NCI-H69 (cell line): ENCODE measurements around the gene MBNL2.

Experiments
- DNase-seq: peaks from one replicate; lab custom pipeline; 2025; lab: John Stamatoyannopoulos, UW

Gene MBNL2

DNA sequence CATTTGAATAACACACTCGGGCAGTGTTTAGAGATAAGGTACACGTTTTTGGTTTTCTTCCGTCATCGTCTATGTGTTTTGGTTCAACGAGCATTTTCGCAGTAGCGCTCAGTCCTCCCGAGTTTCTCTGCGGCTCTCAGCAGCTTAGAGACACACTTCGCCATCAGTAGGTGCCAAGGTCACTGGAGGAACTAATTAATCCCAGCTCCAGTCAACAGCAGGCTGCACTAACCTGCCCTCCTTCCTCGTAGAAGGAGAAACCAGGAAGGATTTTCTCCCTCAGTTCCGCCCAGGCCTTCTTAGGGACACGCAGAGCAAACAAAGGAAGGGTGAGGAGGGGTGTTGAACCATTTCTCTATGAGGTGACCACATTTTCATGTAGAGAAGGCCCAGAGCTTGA, 12.6 kb downstream of the MBNL2 start:
- DNase-seq, result no peak

DNA sequence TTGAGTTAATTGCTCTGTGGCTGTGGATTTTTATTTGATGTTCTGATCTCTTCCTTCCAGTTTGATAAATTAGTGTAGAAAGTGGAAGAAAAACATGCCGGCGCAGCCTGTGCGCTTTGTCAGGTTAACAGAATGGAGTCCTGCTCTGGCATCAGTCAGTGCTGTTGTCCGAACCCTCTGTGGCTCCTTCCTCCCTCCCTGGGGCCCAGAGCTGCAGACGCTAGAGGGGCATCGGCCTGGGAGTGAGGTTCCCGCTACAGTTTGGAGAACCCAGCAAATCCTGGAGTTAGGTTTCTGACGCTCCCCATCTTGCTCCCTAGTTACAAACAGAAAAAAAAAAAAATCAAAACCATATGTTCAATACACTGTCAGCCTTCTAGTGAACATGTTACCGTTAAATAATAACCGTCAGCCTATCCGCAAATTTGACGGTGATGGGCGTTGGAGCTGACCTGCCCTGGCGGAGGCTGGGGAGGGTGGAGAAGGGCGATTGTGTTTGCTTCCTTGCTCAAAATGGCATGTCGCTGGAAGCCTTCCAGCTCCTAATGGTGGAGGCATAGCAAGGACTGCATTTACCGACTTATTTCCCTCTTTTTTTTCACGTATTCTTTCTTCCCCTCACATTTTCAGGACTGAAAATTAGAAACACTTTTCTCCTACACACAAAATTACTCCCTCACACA, 13.6 kb downstream of the MBNL2 start:
- DNase-seq, result peak; percentile 54

DNA sequence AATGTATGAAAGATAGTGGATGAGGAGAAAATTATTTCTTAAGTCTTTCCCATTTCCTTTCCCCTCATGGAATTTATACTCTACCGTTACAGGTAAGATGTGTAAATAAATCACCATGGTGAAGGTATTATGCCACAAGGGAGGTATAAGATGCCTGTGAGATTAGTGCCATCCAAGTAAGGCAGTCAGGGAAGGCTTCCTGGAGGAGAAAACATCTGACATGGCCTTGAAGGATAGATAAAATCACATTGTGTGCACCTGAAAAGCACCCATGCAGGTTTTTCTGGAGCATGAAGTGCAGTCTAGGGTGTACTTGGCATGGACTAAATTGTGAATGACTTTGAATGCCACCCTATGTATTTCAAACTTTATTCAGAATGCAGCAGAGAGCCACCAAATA, 15.3 kb downstream of the MBNL2 start:
- DNase-seq, result no peak

DNA sequence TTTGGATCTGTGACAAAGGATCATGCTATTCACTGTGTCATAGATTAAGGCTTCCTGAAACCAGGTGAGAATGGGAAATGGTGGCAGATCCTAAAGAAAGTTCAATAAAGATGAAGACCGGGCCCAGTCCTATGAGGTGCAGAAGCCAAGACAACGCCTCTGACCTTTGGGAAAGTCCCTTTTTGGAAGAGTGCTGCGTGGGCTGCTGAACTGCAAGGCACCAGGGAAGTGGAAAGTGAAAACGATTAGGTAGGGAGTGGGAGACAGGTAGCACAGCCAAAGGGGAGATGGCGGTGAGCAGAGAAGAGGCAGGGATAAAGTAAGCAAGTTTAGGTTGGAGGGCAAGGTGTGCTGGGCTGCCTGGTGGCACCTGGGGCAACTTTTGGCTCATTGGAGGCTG, 16.3 kb downstream of the MBNL2 start:
- no peak for DNase-seq

DNA sequence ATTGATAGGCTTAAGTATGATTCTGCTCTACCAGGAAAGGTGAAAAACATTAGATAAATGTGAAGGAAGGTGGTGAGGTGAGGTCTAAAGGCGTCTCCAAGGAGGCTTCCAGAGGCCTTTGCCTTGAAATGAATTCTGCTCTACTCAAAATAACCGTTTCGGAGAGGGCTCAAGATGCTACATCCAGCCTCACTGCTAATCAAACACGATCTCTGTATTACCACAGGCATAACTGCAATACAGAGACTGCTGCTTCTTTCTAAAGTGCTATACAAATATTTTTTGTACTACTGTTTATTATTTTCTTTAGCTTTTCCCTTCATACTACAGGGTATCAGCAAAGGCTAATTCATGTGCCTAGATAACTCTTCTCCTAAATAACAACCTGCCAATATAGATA, 16.8 kb downstream of the MBNL2 start:
- no peak for DNase-seq

DNA sequence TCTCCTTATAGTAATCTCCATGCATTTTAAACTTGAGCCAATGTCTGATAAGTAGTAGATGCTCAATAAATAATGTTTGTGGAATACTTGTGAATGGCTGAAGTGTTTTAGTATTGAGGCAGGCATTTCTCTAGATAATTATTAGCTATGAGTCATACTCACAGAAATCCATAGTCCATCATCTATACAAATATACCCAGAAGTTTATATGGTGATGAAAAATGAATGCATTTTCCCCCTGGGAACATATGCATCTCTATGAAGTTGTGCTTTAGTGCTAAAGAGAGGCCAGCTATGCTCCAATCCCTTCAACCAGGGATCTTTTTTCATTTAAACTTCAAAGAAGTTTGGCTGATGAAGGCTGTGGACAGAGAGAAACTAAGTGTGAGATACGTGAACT, 17.2 kb downstream of the MBNL2 start:
- no peak for DNase-seq

DNA sequence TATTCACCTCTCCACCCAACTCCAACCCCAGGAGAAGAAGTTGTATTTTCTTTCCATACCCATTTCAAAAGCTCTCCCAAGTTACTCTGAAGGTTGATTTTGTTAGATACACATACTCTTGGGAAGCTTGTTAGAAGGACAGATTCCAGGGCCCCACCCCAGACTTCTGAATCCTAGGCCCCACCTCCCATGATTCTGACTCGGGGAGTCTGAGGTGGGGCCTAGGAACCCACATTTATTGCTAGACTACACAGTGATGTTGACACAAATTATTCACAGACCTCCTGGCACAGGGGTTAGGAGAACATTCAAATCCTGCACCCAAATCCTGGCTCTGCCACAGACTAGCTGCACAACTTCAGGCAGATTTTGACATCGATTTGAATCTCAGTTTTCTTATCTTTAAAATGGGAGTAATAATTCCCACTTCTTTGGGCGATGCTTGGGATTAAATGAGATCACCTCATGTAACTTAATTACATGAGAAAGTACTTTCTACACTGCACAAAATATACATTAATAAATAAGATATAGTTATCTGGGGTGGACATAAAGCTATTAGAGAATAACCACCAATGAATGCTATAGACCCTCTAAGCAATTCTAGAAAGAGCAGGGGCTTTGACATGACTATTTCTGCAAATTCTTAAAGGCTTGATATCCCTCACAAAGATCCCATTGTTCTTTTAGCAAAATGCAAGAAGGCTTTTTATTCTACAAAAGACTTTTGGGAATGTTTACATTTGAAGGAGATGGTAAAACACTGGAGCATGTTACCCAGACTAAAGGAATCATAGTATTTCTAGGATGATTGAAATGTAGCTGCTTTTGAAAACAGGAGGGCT, 18.0 kb downstream of the MBNL2 start:
- no peak for DNase-seq

DNA sequence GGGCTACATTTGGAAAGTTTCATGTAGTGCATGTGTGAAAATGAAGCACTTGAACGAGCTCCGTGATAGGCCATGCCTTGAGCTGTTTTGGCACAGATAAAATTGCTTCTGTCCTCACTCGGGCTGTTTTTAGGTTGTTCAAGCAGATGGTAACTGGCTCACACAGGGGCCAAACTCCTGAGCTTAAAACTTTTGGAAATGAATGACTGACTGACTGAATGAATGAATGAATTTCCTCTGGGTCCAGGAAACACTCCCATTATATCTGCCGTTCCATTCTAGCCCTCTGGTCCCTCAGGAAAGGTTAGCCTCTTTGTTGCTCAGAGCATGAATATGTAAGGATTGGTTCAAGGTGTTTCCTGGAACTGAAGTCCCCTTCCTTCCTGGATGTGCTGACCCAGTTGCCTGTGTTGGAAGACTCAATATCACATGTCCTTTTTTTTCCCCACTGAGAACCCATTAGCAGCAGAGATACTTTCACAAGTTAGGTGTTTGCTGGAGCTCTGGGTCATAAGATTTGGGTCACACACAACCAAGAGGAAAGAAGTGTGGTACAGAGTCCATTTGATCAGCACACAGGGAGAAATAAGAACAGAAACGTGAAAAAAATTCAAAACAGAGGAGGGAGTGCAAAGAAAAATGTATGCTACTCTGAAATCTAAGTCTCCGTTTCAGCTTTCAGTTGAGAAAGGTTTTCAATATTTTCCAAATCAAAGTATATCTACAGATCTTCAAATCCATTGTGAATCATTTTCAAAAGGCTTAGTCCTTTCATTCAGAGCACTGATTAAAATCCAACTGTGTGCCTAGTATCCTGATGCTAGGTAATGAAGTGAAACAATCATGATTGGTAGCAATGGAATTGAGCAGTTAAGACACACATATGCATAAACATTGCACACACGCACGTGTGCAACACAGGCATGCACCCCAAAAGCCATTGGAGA, 18.9 kb downstream of the MBNL2 start:
- no peak for DNase-seq

DNA sequence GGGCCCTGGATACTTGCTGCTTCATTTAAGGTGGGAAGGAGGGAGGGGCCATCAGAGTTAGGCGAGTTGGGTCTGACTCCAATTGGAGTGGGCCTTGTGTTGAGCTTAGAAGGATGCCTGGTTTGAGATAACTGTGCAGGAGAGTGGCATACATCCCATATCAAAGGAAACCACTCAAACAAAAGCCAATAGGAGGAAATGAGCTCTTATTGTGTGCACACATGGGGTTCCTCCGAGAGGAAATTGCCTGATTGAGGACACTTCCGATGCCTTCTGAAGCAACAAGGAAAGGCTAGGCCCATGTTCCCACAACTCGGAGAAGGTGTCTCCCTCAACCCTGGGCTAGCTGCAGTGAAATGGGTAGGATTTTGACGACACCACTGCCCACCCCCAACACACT, 19.6 kb downstream of the MBNL2 start:
- DNase-seq, result no peak

DNA sequence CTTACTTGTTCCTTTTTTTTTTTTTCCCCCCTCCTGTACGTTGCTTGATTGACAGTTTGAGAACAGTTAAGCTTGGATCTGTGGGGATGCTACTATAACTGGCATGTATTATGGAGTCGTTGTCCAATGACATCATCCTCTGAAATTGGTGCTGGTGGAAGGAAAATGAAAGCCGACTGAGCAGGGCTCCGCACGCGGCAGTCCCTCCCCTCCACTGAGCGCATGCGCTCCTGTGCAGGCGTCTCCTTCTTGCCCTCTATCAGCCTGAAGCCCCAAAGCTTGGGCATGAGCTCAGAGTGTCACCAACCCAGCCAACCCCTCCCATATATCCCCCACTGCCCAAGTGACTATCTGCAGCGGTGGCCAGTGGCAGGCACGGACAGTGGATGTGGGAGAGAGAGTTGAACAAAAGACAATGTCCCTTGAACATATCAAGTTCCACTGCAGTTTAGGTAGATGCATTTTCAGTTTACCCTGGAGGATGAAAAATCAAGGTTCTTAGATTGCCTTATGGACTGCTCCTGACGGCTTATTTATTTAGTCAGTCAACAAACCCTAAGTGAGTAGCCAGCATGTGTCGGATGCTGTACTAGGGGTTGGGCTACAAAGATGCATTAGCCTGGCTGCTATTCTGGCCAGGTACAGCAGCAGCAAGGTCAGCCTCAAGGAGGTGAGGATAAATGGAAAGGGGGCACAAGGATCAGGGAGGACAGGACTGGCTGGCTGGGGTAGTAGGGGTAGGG, 20.8 kb downstream of the MBNL2 start:
- DNase-seq, result peak; percentile 80

DNA sequence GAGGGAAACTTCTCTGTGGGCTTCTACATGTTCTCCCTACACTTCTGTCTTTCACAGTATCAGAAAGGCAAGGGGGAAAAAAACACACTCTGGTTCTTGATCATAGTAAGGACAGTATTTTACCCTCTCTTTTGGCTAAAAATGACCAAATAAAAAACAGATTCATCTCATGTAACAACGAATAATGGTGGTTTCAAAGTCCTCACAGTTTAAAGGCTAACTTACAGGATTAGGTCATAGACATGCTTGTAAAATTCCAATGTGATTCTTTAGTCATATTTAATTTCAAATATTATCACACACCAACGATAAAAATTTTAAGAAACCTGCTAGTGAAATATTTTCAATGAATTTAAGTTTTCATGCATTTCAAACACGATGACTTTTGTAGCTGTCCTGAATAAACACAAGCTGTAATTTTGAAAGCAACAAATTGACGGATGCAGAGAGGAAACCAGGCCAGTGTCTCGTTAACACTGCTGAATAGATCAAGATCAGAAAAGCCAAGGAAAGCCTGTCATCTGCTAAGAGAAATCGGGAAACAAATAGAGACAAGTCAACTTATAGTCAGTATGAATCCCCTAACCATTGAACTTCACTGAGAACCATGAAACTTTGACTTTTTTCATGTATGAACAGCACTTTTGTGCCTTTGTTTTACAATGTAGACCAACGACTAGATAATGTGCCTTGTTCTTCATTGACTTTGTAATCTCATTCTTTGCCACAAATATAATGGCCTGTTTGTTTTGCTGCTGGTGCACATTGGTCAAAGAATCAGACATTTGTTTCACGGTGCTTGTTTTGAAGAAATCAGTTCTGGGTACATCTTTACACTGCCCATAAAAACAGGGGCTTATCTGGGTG, 22.0 kb downstream of the MBNL2 start:
- no peak for DNase-seq

DNA sequence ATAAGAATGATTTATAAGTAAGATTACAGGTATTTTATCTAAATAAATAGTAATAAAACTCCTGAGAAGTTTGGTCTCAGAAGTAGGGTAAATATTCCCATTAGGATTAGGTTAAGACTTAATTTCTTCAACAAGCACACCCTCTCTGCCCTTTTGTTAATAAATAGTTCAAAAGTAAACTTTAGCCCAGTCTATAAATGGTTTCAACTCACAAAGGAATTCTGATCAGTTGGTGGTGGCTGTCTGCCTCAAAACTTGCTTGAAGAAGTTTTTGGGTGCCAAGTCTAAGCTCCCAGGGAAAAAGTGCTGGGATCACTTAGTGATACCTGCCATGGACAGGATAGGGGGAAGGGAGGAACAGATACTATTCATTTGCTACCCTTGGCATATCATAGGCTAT, 22.9 kb downstream of the MBNL2 start:
- DNase-seq, result no peak

DNA sequence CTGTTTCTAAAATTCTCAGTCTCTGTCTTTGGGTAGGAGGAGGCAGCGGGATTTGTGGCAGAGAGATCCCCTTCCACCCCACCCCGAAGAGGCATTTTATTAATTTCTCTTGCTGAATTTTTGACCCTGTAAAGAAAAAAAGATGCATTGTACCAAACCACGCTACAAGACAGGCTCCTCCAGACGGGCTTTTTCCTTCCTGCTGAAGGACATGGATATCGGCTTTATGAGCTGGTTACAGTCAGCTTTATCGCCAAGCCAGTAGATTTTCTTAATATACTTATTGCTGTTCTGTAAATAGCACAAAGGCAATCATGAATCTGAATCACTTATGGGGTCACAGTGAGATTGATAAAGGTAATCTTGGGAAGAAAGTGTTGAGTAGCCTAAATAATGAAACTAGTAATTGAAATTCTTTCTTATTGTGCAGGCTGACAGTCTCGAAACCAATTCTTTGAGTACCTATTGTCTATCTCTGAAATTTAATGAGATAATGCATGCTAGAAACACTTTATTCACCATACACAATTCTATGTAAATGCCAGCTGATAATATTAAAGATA, 24.5 kb downstream of the MBNL2 start:
- no peak for DNase-seq

DNA sequence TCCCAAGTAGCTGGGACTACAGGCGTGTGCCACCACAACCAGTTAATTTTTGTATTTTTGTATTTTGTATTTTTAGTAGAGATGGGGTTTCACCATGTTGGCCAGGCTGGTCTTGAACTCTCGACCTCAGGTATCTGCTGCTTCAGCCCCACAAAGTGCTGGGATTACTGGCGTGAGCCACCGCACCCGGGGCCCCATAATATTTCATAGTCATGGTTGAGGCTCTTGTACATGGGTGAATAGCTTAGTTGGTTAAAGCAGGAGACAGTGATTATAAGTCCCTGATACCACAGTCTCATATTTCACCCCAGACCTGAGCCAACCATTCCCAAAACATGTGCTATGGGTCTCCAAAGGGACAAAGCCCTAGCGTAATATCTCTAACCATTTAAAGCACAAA, 26.1 kb downstream of the MBNL2 start:
- peak; percentile 20 for DNase-seq

DNA sequence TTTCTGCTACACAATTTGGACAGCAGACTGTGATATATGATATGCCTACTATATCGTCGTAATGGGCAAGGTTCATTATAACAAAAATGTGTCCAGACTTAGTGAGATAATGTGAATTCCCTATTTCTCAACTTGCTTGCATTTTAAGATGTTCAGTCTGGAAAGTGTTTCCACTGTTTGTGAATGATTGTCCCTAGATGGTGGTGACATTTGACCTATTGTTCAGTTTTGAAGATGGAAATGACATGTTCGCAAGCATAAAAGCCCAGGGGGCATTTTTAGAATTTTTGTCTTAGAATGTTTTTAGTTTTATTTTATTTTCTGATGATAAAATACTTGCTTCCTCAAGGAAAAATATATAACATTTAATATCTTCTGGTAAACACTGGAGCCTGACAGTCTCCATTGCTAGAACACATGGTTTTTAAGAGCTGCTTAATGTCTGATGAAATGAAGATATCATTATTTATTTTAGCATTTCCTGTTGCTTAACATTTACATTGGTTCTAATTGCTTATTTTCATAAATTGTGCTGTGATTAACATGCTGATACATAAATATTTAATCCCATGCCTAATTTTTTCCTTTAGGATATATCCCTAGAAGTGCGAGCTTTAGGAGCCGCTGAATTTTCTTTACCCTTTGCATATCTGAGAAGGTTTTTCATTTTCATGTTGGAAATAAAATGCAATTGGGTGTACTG, 27.1 kb downstream of the MBNL2 start:
- DNase-seq, result peak; percentile 22

DNA sequence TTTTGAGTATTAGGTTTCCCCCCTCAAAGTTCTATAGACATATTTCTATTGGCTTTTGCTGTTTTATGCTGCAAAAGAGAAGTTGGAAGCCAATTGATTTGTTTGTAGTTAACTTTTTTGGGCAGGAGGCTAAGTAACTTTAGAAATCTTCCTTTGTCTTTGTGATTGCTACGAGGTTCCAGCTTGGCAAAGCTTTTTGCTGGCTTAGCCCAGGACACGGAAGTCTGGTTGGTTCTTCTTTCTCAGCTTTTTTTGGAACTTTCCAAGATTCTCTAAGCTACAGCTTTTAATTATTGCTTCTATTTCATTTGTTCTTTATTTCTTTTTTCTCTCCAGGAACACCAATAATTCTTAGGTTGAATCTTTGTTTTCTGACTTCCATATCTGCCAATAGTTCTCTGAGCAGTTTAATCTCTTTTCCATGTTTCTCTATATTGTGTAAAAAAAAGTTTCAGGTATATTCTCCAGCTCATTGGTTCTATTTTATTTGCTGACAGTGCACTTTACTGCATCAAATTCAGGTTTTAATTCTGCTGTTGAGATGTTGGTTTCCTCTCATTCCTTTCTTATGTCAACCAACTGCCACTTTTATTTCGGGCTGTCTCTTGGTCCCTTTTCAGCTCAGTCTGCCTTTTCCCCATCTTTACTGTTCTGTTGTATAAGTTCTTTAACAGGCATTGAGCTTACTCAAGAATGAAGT, 27.8 kb downstream of the MBNL2 start:
- no peak for DNase-seq

DNA sequence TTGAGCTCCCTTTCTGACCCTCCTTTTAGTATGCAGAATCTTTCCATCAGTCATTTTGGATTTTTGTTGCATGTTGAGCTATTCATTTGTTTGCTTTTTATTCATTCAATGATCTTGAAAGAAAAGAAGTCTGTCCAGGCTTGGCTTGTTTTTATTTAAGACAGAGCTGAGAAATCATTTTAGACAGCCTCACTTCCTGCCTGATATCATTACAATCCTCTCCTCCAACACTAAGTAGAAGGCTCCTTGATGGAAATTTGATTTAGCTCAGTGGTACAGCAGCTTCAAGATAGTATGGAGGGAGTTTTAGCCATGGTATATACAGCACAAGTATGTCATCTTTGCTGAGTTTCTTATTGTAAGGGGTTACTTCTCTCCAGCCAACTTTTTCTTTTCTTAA, 28.4 kb downstream of the MBNL2 start:
- no peak for DNase-seq

DNA sequence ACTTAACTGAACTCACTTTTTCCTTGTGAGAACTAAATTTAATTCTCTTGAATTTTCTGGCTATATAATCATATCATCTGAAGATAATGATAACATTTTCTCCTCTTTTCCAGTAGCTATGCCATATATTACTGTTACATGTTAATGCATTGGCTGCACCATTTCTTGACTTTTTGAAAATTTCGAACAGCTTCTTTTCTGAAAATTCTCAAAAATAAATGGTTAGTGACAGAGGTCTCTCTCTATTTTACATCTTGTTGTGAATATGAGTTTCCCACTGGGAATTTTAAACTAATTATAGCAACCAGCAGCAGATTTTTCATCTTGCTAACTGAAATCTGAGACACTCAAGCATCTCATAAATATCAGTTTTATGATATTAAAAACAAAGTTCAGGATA, 30.6 kb downstream of the MBNL2 start:
- DNase-seq, result peak; percentile 41

DNA sequence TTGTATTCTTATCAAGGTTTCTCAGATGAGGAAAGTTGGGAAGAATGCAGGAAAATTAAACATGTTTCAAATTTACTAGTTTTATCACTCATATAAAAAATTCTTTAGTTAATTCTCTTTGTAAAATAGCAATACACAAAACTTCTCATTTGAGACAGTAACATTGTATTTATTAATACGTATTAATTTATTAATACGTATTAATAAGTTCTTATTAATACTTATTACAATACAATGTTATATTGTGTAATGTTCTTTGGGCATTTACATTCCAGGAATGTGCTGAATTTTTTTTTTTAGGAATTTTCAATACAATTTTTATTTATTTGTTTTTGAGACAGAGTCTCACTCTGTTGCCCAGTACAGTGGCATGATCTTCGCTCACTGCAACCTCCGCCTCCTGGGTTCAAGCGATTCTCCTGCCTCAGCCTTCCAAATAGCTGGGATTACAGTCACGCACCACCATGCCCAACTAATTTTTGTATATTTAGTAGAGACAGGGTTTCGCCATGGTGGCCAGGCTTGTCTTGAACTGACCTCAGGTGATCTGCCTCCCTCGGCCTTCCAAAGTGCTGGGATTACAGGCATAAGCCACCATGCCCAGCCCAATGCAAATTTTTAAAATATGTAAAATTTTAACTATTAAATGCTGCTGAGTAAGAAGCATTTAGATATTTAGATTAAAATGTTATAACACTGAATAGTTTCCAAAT, 31.6 kb downstream of the MBNL2 start:
- no peak for DNase-seq
